Suppressor macrophage (primary cell): ENCODE data around the gene ZCCHC2.

Experiments used
- DNase-seq, 4 experiments: peaks; one replicate each; pipeline ENCODE4 v3.0.0-alpha.2; 2020 to 2022
- total RNA-seq, 17 experiments: gene quantifications; one replicate each; lab custom pipeline; 2026; ENCODE audit warnings: mixed read lengths in 6 of 17, inconsistent platforms in 3 of 17; lab: John Stamatoyannopoulos, UW

The ZCCHC2 gene
- total RNA-seq, result 35.3 to 113 (median 75.0) reads per million in 17 experiments

DNA sequence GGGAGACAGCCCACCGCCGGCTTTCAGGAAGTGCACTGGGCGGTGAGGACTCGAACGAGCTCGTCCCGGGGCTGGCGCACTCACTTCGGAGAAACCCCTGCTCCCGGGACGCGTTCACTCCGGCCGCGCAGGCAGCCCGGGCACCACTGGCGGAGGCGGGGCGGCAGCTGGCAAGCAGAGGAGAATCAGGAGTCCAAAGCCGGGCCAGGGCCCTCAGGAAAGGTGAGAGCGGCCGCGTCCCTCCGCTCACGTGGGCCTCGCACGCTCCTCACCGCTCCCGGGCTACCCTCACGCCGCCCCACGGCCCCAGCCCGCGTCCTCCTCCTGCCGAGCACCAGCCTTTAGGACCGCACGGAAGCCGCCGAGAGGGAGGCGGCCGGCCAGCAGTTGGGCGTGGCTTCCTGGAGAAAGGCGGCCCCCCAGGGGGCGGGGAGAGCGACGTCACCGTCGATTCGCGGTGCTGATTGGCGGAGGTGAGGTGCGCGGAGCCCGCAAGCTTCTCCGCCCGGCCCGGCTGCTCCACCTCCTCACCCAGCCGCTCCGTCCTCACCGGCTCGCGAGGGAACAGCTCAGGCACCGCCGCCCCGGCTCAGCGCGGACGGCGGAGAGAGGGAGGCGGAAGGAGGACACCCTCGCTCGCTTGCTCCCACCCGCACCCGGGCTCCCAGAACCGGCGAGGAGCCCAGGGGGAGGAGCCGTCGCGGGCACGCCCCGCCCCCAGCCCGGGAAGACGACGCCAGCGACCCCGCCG is at the start of gene ZCCHC2:
Gene ZCCHC2 (plus strand): TSS at position 522 of the 751 bp plus-strand sequence. CDS start 400 bp downstream, outside the sequence.
- peak; percentile 99 for DNase-seq

DNA sequence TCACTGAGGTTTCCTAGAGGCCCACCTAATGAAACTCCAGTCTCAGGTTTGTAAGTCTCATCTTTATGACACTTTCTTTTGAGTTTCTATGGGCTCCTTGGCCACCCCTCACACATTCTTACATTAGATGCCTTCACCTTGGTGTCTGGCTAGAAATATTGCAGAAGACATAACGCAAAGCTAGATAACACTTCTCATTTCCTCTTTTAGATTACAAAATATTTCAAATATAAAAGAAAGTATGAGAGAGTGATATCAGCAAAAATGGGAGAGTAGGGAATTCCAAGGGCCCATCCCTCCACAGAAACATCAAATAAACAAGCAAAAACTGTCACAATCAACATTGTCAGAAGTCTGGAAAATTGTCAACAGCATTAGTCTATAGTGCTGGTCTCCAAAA is 43.3 kb upstream of the ZCCHC2 start:
- peak in 2 of 4 experiments; percentile 27 to 33 for DNase-seq

DNA sequence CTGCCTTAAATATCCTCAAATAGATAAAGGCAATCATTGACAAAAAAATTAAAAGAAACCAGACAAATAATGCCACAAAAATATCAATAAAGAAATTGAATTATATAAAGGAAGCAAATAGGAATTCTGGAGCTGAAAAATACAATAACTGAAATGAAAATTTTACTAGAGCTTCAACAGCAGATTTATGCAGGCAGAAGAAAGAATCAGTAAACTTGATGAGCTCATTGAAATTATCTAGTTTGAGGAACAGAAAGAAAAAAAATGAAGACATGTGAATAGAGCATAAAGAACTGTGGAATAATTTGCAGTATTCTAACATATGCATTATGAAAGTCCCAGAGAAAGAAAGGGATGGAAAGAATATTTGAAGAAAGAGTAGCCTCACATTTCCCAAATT is 41.9 kb upstream of the ZCCHC2 start:
- DNase-seq, result no peak

DNA sequence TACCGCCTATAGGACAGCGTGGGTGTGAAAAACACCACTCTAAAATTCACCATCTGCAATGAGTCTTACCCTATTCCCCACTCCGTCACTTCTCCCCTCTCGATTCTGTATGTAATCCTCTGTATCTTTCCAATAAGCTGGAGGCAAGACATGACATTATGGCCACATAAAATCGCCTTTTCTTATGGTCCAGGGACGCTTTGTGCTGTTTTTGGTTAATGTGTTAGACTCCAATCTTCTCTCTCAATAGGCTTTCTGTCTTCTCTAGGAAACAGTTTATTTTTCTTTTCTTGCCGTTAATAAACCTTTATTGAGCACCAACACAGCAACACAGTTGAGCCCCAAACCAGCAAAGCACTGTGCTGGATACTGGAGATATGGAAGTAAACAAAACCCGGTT is 37.9 kb upstream of the ZCCHC2 start:
- no peak for DNase-seq

DNA sequence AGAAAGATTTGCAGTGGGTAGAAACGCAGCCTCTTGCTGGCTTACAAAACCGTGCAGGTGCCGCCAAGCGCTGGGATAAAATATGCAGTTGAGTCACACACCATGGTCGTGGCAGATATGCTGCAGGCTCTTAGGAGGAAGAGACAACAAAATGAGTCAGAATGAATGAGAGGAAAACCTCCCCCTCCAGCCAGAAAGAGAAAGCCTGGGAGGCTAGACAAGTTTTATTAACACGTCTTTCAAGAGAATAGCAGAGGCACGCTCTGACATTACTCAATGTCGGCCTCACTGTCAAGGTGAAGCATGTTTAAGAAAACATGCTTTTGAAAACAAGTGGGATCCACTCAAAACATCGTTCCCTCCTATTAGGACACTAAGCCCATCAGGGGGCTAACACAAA is 37.1 kb upstream of the ZCCHC2 start:
- DNase-seq, result peak in 2 of 4 experiments; percentile 10

DNA sequence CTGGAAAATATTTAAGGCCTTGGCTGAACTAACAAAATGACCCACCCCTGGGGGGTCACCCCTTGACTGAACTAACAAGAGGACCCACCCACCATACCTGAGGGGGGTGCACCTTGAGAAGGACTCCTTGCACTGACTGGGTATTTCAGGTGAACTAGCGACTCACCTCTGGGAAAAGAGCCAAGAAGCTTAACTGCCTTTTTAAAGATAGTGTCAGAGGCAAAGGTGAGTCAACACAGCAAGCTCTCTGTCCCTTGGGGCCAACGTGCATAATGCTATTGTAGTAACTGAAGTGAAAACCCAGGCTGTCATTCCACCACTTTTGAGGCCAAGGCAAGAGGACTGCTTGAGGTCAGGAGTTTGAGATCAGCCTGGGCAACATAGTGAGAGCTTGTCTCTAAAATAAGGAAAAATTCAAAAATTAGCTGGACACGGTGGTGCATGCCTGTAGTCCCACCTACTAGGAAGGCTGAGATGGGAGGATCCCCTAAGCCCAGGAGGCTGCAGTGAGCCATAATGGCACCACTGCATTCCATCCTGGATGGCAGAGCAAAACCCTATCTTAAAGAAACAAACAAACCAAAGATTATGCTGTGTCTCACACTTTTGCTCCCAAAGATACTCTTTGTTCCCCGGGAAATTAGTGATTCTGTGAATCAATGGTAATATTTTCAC is 36.4 kb upstream of the ZCCHC2 start:
- DNase-seq, result no peak

DNA sequence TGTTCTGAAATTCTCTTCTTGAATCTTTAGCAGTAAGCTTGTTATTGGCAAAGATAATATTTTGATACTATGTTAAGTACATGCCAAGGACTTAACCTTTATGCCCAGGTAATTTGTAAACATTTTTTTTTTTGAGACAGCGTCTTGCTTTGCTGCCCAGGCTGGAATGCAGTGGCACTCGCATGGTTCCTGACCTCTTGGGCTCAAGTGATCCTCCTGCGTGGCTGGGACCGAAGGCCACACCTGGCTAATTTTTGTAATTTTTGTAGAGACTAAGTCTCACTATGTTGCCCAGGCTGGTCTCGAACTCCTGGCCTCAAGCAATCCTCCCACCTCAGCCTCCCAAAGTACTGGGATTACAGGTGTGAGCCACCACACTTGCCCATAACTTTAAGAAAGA is 35.7 kb upstream of the ZCCHC2 start:
- no peak for DNase-seq

DNA sequence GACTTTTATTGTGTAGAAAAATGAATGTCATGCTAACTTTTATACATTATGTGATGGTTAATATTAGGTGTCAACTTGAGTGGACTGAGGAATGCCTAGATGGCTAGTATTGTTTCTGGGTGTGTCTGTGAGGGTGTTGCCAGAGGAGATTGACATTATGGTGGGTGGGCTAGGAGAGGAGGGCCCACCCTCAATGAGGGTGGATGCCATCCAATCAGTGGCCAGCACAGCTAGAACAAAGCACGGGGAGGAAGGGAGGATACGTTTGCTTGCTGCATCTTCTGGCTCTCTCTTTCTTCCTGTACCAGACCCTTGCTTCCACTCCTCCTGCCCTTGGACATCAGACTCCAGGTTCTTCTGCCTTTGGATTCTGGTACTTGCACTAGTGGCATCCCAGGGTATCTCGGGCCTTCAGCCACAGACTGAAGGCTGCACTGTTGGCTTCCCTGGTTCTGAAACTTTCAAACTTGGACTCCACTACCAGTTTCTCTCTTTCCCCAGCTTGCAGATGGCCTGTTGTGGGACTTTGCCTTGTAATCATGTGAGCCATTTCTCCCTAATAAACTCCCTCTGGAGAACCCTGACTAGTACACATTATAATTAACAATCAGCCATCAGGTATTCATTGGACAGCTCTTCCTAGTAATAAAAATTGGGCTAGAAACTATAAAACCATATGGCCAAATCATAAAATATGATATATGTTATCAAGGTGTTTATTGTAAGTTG is 31.7 kb upstream of the ZCCHC2 start:
- no peak for DNase-seq

DNA sequence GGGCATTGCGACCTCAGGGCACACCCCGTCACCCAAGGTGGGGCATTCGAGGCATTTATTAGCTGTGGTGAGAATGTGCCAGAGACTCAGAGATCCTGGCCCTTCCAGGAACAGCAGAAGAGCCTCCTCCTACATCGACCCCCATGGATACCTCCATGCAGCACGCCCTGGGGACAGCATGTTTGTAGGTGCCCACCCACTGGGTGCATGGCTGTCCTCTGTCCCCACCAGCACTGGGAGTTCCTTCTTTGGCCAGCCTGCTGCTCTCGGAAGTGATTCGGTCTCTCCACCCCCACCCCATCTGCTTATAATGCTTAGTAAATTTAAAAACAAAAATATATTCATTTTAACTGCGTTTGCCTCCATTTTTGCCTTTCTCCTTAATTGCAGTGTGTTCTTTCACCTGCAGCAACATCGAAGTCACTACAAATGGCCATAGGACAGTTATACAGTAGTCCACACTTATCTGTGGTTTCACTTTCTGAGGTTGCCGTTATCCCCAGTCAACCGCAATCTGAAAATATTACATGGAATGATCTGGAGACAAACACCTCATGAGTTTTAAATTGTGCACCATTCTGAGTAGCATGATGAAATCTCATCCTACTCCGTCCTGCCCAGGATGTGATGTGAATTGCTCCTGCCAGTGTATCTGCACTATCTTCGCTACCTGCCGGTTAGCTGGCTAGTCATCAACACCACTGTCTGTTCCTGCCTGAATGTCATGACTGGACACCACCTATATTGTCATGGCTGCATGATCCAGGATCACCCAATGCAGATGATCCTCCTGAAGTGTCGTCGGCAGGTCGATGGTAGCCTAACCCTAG is 29.6 kb upstream of the ZCCHC2 start:
- no peak for DNase-seq

DNA sequence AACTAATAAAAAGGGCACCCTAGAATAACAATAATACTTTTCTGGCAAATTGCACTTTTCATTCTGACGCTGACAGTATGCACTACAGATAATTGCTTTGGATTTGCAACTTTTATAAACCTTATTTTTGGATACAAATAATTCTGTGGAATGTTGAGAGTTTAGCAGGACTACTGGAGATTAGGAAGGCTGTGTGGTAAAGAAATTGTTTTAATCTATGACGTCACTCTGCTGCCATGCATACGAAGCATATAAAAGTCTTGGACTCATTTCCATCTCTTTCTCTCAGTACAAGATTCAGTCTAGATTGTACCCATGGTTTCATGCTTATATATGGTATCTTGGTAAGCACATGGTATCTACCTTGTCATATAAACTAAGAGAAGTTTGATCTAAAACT is 28.1 kb upstream of the ZCCHC2 start:
- DNase-seq, result no peak

DNA sequence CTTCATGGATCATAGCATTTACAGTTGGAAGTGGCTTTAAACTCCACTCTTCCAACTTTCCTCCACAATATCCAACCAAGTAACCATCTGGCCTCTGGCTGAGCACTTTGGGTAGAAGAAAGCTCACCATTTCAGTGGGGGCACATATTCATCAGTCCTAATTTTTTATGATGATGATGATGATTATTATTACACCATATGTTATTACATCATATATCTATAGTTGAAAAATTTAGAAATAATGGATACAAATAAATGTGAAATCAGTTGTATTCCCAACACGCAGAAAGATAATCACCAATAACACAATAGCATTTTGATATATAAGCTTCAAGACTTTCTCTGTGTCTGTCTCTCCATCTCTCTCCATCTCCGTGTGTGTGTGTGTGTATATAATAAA is 26.6 kb upstream of the ZCCHC2 start:
- no peak for DNase-seq

DNA sequence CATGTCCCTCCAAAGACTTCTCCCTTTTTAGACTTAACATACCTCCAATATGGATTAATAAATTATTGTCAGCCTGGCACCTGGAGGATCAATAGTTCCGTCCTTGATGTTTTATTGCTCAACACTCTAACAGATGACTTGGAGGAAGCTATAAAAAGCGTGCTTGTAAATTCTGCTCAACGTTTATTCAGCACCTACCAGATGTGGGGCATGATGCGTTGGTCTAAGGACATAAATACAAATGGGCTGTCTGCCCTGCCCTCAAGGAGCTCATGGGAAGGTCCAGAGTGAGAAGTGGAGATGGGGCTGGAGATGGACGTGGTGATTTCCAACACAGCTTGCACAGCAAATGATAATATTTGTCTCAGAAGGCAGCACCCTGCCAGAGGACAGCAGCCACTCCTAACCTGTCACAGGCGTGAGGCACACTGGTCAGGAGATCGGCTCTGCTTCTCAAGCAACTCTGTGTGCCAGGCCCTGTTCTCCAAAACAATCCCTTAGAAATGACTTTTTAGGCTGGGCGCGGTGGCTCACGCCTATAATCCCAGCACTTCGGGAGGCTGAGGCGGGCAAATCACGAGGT is 25.5 kb upstream of the ZCCHC2 start:
- DNase-seq, result no peak

DNA sequence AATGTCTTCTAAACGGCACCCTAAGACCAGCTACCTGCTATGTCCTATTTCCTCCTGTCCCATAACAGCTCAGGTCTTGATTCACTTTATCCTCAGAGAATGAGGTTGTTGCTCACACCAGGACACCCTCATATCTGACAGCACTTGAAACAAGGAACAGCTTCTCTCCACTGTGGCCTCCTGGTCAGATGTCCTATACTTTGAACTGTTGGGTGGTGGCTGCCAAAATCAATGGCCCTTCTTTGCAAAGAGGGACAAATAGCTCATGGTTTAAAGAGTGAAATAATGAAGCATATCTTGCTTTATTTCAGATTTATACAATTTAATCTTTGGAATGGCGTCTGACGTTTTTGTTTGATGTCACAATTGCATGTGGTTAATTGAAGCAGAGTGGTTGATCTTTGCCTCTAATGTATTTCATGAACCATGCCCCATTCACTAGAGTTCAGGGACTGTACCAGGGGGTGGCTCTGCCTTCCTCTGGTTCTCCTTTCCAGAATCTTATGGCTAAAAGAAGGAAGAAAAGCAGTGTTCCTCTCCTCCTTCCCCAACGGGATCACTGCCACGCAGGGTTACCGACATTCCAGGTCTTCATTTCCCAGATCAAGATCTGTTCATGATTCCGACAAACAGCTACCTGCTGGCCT is 24.1 kb upstream of the ZCCHC2 start:
- peak; percentile 7 to 44 (median 35) for DNase-seq

DNA sequence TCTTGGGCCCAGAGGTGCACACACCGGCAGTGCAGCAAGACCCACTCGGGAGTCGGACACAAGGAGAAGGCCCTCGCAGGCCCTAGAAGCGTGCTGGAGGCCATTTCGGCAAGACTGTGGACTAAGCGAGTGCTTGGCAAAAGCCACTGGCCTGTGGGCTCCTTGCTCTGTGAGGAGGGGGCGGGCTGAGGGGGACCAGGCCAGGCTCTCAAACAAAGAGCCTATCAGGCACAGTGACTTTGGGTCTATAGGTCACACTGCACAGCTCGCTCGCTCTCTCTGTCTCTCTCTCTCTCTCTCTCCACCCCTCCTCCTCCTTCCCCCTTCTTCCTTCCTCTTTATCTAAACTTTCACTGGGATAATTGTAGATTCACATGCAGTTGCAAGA is 23.6 kb upstream of the ZCCHC2 start:
- DNase-seq, result peak; percentile 42 to 64 (median 58)

DNA sequence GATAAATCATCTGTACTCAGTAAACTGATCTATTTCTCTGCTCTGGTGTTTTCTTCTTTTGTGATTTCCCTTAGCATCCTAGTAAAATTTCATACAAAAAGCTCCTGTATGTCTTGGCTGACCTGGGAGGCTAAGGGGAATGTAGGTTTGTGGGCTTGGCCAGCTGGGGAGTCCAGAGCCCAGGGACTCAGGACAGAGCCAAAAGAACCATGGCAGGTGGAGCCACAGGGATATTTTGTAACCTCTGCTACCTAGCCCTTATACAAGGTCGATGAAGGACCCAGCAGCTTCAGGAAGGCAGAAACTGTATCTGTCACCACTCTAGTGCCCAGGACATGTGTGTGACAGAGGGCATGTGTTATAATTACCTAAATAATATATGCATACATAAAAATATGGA is 22.7 kb upstream of the ZCCHC2 start:
- no peak for DNase-seq

DNA sequence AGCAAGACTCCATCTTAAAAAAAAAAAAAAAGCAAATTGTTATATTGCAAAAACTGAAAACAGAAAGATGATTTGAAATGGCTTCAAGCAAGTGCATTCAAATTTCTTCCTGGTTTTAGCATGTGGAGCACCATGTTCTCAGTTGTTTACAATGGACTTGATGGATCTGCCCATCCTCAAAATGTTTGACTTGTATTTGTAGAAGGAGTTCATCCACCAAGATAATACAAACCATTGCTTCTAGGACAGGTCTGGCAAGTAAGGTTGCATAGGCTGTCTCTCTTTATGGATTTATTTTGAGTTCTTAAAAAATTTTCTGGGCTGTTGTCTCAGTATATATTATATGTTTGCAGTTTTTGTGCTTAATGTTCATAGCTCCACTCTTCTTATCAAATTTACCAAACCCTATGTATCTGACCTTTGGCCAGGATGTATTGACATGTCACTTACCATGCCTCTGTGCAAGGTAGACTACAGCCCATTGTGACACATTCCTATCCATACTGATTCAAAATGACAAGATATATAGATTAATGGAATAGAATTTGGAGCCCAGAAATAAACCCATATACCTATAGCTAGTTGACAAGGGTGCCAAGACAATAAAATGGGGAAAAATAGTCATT is 21.7 kb upstream of the ZCCHC2 start:
- no peak for DNase-seq

DNA sequence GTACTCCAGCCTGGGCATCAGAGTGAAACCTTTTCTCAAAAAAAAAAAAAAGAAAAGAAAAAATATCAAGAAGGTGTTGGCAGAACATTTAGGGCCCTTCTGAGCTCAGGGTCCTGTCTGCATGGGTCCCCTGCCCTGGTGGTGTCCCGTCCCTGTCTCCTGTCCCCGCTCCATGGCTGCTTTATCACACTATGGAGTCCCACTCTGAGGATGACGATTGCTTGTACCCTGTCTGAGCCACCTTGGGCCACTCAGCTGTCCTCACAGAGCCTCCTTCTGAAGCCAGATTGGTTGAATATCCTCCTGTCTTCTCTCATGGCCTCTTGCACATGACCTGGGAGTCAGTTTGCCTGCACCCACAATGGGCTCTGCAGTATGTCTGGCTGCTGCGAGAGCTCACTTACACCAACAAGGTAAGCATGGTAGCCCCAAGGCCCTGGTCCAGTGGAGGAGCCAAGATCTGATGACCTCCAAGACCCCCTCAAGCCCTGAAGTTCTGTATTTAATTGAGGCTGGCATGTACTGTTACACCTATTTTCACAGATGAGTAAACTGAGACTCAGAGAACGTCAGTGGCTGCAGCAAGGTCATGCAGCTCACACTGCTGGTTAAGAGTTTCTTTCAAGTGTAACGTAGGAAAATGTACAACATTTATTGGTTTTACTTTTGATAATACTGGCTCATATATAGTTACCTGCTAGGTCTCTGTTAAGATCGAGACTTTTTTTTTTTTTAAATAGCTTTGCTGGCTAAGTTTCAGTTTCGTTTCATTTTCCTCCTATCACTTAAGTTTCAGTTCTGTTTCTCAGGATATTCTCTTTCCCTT is 16.9 kb upstream of the ZCCHC2 start:
- peak; percentile 4 to 68 (median 32) for DNase-seq

DNA sequence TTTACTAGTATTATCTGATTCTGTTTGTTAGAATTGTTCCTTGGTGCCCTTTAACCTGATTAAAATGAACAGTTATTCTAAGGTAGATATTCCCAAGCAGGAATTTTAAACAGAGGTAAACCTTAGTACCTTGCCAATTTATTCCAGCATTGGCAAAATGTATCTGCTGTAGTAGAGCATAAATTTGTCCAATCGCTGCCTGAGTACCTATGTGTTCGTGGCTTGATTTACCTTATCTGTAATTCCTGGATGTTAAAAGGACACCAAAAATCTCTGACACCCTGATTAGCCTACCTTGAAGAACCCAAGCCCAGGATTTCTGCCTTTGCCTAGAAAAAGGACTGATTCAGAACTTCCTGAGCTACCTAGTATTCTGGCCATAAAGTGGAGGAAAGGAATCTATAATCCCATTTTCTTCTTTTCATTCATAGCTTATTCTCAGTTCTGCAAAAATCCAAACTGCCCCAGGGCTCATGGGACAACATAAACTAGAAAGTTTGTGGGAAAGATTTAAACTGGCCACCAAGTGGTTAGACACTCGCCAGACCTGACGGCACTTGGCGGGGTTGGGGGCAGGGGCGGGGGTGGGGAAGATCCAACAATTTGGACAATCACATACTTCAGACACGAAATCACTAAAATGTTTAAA is 16.2 kb upstream of the ZCCHC2 start:
- DNase-seq, result peak in 2 of 4 experiments; percentile 15 to 36

DNA sequence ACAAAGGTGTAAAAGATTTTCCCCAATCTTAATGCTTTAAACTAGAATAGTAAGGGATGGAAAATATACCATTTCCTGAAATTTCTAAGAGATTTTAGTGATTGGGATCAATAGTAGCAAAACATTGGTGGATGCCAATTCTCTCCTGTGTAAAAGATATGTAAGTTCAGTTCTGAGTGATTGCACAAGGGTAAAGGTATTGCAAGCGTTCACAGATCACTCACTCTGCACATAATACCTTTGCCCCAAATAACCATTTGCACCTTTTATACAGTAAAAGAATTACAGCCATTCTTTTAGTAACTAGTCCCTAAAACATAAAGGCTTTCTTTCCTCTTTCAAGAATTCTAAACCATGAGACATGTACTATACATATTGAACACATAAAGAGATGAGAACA is 13.0 kb upstream of the ZCCHC2 start:
- no peak for DNase-seq

DNA sequence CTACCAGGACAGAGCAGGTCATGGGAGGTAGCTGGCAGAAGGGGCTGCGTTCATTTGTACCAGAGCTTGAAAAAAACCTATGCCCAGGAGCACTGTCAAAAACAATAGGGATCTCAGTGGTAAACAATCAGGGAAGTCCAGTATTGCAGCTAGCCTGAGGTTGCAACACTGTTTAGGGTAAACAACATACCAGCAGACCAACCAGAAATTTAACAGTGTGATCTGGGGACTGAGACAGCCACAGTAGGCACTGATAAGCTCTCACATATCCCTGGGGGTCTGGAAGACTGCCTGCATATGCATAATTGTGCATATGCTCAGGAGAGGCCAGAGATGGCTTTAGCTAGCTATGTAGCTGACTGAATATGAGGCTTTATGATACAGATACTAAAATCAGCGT is 12.0 kb upstream of the ZCCHC2 start:
- DNase-seq, result peak; percentile 13 to 61 (median 54)
